ENCODE measurements around the gene PRR22. TPM values are rescaled to one million over a fixed set of nuclear protein-coding genes. Genes with fewer than 3 reads are reported as not detected.

PRR22 gene
- total and polyA plus RNA-seq, 9 of the 15 experiments (the other 6 are each of a cell fraction or from before 2014, with no cell fraction given) = 0.03 to 12.0 (median 2.0) TPM; not detected in 1

DNA sequence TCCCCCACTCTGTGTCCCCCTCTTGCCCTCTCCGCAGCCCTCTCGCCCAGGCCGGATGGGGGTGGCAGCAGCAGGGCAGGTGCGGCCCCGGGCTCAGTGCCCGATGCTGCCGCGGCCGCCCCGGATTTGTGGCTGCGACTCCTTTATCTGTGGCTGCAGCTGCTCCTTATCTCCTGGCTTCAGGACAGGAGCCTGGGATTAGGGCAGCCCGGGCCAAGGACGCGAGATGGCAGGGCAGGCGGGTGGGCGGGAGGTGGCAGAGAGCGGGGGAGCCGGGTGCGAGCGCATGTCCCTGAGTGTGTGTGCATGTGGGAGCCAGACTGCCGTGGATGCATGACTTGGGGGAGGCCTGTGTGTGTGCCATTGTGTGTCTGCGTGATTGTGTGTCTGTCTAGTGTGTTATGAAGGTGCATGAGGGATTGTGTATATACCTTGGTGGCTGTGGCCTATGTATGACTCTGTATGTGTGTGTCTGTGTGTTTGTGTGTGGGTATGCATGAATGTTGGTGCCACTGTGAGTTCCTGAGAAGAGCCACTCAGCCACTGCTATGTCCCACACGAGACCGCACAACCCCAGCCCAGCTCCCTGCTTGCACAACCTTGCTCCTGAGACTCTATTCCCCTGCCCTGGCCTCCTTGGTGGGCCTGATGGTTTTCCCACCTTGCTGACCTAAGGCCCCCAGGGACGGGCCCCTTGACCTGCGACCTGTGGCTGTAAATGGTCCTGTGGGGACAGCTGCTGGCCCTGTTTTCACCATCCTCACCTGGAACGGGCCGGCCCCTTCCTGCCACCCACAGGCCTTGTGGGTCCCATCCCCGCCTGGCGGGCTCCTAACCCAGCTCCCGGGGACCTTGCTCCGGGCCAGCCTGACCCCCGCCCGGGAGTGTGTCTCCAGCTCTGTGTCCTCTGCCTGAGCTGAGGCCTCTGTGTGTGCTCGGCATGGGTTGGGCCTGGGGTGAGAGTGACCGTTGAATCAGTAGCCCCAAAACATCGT is 15.0 kb upstream of the PRR22 start (continued):
- TF ChIP-seq, protein P1, sequence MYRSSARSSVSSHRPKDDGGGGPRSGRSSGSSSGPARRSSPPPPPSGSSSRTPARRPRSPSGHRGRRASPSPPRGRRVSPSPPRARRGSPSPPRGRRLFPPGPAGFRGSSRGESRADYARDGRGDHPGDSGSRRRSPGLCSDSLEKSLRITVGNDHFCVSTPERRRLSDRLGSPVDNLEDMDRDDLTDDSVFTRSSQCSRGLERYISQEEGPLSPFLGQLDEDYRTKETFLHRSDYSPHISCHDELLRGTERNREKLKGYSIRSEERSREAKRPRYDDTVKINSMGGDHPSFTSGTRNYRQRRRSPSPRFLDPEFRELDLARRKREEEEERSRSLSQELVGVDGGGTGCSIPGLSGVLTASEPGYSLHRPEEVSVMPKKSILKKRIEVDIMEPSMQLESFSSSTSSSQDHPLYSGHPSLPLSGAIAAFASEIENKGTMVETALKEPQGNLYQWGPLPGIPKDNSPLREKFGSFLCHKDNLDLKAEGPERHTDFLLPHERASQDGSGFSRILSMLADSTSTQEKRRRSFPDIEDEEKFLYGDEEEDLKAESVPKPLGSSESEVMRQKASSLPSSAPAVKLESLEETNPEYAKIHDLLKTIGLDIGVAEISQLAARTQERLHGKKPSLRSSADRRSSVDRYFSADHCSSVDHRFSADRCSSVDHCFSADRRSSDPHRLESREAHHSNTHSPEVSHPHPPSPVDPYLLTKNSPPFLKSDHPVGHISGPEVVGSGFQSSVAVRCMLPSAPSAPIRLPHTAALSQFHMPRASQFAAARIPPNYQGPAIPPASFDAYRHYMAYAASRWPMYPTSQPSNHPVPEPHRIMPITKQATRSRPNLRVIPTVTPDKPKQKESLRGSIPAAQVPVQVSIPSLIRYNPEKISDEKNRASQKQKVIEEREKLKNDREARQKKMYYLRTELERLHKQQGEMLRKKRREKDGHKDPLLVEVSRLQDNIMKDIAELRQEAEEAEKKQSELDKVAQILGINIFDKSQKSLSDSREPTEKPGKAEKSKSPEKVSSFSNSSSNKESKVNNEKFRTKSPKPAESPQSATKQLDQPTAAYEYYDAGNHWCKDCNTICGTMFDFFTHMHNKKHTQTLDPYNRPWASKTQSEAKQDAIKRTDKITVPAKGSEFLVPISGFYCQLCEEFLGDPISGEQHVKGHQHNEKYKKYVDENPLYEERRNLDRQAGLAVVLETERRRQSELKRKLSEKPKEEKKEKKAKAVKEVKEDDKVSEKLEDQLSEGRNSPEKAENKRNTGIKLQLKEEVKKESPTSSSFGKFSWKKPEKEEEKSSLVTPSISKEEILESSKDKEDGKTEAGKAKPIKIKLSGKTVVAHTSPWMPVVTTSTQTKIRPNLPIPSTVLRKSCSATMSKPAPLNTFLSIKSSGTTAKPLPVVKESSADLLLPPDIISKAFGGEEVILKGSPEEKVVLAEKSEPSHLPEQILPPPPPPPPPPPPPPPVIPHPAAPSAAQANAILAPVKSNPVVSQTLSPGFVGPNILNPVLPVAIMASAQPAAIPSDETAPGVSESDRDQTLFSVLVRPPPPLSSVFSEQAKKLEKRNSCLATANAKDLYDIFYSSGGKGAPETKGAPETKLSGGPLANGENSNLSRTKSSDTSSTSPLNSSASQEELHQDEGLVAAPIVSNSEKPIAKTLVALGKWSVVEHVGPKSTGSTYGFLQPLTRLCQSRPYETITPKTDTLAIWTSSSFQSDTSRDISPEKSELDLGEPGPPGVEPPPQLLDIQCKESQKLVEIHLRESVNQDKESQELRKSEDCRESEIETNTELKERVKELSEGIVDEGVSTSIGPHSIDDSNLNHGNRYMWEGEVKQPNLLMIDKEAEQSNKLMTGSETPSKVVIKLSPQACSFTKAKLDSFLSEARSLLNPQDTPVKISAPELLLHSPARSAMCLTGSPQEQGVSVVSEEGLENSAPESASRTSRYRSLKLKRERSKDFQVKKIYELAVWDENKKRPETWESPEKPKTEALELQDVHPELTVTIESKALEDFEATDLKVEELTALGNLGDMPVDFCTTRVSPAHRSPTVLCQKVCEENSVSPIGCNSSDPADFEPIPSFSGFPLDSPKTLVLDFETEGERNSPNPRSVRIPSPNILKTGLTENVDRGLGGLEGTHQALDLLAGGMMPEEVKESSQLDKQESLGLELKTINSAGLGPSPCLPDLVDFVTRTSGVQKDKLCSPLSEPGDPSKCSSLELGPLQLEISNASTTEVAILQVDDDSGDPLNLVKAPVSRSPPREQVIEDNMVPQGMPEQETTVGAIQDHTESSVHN (IDR thresholded peaks at IDR 0.05; ENCODE audit: borderline replicate concordance in 1 of 2, low read depth in 1 of 2) = no peak
- TF ChIP-seq ZNF780A (CRISPR knock-in tag; IDR thresholded peaks at IDR 0.05) = no peak
- TF ChIP-seq KLF6 (CRISPR knock-in tag; IDR thresholded peaks at IDR 0.05; ENCODE audit: borderline replicate concordance) = peak; percentile 84; the same call in 1 of the 2 replicates
- TF ChIP-seq HLTF (IDR thresholded peaks at IDR 0.05) = peak; percentile 60
- no peak for TF ChIP-seq ZNF830 (CRISPR knock-in tag; IDR thresholded peaks at IDR 0.05)
- TF ChIP-seq ZNF699 (CRISPR knock-in tag; IDR thresholded peaks at IDR 0.05; ENCODE audit: insufficient replicate concordance) = no peak
- TF ChIP-seq TRIM28 (IDR thresholded peaks at IDR 0.05) = no peak
- TF ChIP-seq ZNF436 (CRISPR knock-in tag; IDR thresholded peaks at IDR 0.05) = no peak
- TF ChIP-seq NCOA6 (IDR thresholded peaks at IDR 0.05) = no peak
- peak; percentile 97 for TF ChIP-seq CXXC5 (CRISPR knock-in tag; IDR thresholded peaks at IDR 0.05)
- TF ChIP-seq, protein P2, sequence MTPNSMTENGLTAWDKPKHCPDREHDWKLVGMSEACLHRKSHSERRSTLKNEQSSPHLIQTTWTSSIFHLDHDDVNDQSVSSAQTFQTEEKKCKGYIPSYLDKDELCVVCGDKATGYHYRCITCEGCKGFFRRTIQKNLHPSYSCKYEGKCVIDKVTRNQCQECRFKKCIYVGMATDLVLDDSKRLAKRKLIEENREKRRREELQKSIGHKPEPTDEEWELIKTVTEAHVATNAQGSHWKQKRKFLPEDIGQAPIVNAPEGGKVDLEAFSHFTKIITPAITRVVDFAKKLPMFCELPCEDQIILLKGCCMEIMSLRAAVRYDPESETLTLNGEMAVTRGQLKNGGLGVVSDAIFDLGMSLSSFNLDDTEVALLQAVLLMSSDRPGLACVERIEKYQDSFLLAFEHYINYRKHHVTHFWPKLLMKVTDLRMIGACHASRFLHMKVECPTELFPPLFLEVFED (CRISPR knock-in tag; conservative IDR thresholded peaks at IDR 0.05) = 0 out of 2 replicates have a peak, but pooled peaks have one; percentile 63
- TF ChIP-seq ATF3 (IDR thresholded peaks at IDR 0.05) = no peak
- TF ChIP-seq ATF3 (CRISPR knock-in tag; conservative IDR thresholded peaks at IDR 0.05) = no peak
- TF ChIP-seq HMBOX1 (IDR thresholded peaks at IDR 0.05) = no peak

Measured in K562 (cell line).